Glomerular visceral epithelial cell (primary cell): ENCODE data around the gene DOK7.

Source experiments
- DNase-seq: peaks from one replicate; pipeline ENCODE4 v3.0.0-alpha.2; 2016; ENCODE audit errors: extremely low spot score

Gene DOK7

GRCh38 chr4:3487861-3488260 lies 24.8 kb downstream of the DOK7 start:
- no peak for DNase-seq

- DNase-seq, result no peak
Measured at GRCh38 chr4:3488820-3489219, 25.7 kb downstream of the DOK7 start.

DNA sequence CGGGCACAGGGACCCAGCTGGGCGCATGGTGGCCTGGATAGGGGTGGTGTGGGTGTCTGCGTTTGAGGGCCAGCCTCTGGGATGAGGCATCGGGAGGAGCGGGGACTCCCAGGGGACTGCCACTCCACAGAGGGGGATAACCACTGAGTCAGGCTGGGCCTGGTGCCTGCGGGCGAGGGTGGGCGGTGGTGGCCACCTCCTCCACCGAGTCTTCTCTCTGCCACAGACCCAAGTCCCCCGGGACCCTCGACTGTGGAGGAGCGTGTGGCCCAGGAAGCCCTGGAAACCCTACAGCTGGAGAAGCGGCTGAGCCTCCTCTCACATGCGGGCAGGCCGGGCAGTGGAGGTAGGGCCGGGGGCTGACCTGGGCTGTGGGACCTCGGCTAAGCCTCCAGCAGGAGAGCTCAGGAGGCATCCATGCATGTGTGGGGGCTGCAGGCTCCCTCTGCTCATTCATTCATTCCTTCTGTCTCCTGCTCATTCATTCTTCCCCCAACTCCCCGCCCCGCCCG lies 26.4 kb downstream of the DOK7 start:
- no peak for DNase-seq

DNA sequence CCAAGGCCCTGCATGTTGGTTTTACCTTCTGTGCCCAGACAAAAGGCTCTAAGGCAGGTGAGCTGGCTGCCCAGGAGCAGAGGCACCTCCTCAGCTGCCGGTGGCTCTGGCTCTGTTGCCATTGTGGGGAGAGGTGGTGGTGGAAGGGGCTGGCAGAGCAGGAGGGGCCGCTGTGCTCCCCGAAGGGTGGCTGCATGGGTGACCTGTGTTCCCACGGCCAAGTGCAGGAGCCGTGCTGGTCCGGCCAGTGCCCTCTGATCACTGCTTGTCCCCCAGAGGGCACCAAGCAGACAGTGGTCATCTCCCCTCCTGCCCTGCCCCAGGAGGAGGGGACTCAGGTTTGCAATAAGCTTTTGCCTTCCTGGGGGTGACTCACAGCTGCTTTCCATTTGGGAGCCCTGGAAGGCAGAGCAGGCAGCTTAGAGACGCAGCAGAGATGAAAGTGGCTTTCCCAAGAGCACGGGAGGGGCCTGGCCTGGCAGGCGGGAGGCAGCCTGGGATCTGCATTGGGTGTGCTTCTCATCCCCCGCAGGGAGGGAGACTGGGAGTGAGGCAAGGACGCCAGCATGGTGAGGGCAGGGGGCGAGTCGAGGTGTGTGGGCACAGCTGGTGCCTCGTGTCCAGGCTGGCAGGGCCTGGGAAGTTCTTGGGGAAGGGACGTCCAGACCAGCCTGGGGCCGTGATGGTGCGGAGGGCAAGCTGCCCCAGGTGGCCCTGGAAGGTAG lies 28.7 kb downstream of the DOK7 start:
- peak; percentile 21 for DNase-seq

GRCh38 chr4:3492741-3493719 lies 29.9 kb downstream of the DOK7 start:
- DNase-seq, result no peak

- no peak for DNase-seq
Measured at GRCh38 chr4:3493720-3494461, 30.8 kb downstream of the DOK7 start.

DNA sequence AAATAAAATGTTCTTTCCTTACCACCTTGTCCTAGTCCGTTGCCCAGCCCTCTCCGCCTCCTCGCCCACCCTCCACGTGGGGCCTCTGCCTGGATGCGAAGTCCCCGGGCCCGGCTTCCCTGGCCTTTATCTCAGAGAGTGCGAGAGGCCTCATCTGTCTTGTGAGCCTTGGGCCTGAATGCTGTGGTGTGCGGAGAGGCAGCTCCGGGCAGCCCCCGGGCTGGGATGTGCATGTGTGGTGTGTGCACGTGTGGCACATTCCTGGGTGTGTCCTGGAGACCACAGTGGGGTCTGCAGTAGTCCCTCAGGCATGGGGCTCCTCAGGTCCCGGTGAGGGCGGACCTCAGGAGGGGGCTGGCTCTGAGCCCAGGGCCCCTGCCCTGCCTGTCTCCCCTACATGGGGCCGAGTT lies 31.4 kb downstream of the DOK7 start:
- no peak for DNase-seq

GRCh38 chr4:3495204-3495975 lies 32.3 kb downstream of the DOK7 start:
- no peak for DNase-seq

- DNase-seq, result no peak
Measured at GRCh38 chr4:3496021-3496420, 32.9 kb downstream of the DOK7 start.

GRCh38 chr4:3497095-3497494 lies 34.0 kb downstream of the DOK7 start:
- no peak for DNase-seq

DNA sequence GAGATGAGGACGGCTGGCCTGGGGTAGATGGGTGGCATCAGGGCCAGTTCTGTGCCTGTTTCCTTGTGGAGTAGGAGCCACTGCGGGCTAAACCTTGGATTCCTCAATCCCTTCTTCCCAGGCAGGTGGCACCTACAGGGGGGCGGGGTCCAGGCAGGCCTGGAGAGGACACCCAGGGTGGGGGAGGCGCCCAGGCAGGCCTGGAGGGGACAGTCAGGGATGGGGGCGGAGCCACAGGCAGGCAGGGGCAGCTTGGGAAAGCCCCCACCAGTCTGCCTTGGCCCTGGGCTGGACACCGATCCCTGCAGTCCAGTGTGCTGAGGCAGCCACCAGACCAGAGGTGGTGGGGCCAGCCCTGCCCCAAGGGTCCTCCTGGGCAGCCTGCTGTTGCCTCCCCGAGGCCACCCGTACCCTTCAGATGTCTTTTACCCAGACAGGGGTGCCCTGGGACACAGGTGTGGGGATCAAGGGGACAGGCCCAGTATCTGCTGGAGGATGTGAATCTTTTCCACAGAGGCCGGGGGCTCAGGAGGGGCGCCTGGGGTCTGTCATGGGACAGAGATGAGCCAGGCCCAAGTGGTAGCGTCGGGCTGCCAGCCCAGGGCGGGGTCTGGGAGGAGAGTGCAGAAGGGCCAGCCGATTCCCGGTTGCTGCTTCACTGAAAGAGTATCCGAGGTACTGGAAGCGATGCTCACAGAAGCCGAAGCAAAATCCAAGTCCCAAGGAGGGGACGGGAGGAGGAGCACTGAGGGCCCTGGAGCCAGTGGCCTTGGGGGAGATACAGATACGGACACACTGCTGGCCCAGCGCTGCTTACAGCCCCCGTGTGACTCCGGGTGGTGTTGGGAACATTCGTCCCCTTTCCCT lies 34.6 kb downstream of the DOK7 start:
- no peak for DNase-seq

DNA sequence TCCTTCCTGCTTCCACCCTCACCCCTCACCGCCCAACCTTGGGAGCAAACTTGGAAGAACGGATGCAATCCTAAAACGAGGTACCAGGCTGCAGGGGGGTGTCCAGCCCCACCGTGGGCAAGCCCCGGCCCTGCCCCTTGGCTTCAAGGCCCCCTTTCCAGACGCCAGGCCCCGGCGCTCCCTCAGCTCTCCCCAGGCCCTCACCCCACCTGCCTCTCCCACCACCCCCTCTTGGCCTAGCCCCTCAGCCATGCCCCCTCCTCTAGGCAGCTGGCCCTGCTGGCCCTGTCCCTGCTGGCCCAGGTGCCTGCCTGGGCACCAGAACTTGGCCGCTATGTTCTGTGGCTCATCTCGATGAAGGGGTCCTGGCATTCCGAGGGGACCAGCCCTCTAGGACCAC lies 35.3 kb downstream of the DOK7 start:
- DNase-seq, result no peak

GRCh38 chr4:3498901-3499510 lies 35.9 kb downstream of the DOK7 start:
- no peak for DNase-seq

GRCh38 chr4:3499710-3500109 lies 36.6 kb downstream of the DOK7 start:
- DNase-seq, result no peak

DNA sequence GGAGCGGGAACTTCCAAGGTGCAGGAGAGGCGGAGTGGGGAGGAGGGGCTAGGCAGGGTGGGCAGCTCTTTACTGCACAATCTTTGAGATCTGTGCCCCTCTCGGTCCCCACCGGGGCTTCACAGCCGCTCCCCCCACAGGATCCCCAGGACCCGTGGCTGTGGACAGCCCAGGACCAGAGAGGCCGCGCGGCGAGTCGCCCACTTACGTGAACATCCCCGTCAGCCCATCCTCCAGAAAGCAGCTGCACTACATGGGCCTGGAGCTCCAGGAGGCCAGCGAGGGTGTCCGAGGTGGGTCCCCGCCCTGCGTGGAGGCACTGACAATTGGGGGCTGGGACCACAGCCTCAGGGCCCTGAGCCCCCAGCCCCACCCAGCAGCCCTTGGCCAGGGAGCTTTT lies 37.0 kb downstream of the DOK7 start:
- no peak for DNase-seq

- DNase-seq, result no peak
Measured at GRCh38 chr4:3500634-3501101, 37.6 kb downstream of the DOK7 start.

- no peak for DNase-seq
Measured at GRCh38 chr4:3501126-3501824, 38.2 kb downstream of the DOK7 start.

- DNase-seq, result no peak
Measured at GRCh38 chr4:3501825-3502425, 38.8 kb downstream of the DOK7 start.
